Muscle layer of colon (tissue), 2 donors: ENCODE results near the gene CDKN1B.
A peak's percentile ranks its signal among the peaks of the same experiment; 100 is the strongest.

ENCODE experiments used
- H3K27ac ChIP-seq: one replicate; pipeline ENCODE4 v1.7.0; 2013; ENCODE audit warnings: low read depth, mild to moderate bottlenecking, low read length, moderate library complexity
- H3K27me3 ChIP-seq, 2 donors: one replicate each; pipeline ENCODE4 v1.7.0; 2013; ENCODE audit warnings: low read length in 2 of 2, mild to moderate bottlenecking in 2 of 2; ENCODE audit not compliant: insufficient read depth in 2 of 2, control insufficient read depth in 1 of 2
- H3K36me3 ChIP-seq: one replicate; pipeline ENCODE4 v1.7.0; 2013; ENCODE audit warnings: mild to moderate bottlenecking, low read length; ENCODE audit not compliant: insufficient read depth
- H3K4me1 ChIP-seq: one replicate; pipeline ENCODE4 v1.7.0; 2013; ENCODE audit warnings: mild to moderate bottlenecking, low read length; ENCODE audit not compliant: insufficient read depth
- H3K4me3 ChIP-seq, 2 donors: one replicate each; pipeline ENCODE4 v1.7.0; 2013; ENCODE audit warnings: low read length in 2 of 2, low read depth in 1 of 2, mild to moderate bottlenecking in 1 of 2, moderate library complexity in 1 of 2
- H3K9ac ChIP-seq: one replicate; pipeline ENCODE4 v1.7.0; 2013; ENCODE audit warnings: low read length
- H3K9me3 ChIP-seq: one replicate; pipeline ENCODE4 v1.7.0; 2013; ENCODE audit warnings: mild to moderate bottlenecking, low read length
- donor health status: abdominal sarcoma.
- donor health status: Adenocarcinoma of cecum.

Gene CDKN1B

DNA sequence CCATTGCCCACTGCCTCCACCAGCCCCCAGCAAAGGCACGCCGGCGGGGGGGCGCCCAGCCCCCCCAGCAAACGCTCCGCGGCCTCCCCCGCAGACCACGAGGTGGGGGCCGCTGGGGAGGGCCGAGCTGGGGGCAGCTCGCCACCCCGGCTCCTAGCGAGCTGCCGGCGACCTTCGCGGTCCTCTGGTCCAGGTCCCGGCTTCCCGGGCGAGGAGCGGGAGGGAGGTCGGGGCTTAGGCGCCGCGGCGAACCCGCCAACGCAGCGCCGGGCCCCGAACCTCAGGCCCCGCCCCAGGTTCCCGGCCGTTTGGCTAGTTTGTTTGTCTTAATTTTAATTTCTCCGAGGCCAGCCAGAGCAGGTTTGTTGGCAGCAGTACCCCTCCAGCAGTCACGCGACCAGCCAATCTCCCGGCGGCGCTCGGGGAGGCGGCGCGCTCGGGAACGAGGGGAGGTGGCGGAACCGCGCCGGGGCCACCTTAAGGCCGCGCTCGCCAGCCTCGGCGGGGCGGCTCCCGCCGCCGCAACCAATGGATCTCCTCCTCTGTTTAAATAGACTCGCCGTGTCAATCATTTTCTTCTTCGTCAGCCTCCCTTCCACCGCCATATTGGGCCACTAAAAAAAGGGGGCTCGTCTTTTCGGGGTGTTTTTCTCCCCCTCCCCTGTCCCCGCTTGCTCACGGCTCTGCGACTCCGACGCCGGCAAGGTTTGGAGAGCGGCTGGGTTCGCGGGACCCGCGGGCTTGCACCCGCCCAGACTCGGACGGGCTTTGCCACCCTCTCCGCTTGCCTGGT lies at the start of gene CDKN1B:
CDKN1B (plus strand) TSS at position 576 of the 793 bp plus-strand sequence. CDS start 472 bp downstream, outside the sequence.
- Histone ChIP-seq H3K9me3 (no peaks in the 10 kb centered on the region), H3K4me3 (peak within 1 kb of the TSS; percentile 85 to 95), H3K36me3 (peaks cover 26% of the 10 kb centered on the region), H3K9ac (peak within 1 kb of the TSS; percentile 85), H3K27me3 (no peaks in the 10 kb centered on the region), H3K27ac (peak within 1 kb of the TSS; percentile 100), H3K4me1 (peaks cover 49% of the 10 kb centered on the region)

DNA sequence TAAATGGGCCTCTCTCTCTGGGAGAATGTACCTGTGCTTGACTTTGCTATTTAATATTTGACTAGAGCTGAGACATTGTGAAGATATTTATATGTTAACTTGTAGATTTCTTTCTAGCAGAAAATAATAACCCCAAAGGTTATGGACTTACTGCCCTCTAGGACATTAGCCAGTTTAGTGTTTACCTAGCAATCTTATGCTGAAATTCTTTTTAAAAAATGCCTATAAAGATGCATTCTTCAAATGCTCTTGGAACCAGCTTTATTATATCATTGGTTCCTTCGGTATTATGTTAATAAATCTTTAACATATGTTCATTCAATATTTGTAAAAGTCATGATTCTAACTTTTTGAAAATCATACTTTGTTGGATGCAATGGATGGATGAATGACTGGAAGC lies 49.2 kb upstream of the CDKN1B start:
- Histone ChIP-seq H3K4me1 (no peaks in the 10 kb centered on the region), H3K27me3 (no peaks in the 10 kb centered on the region)

DNA sequence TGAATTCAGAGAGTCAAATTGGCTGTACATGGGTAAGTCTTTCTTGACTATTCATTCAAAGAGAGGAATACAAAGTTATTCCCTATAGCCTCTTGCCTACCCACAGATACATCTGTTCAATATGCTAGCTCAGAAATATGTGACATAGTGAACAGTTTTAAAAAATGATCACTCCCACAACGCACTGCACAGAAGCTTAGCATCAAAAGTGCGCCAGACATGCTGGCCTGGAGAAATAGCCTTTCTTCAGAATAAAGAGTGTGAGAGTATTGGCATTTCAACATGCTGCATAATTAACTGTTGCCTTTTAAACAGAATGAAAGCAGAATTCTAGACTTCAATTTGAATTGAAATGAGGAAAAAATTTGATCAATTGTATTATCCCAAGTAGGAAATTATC lies 48.1 kb upstream of the CDKN1B start:
- Histone ChIP-seq H3K27ac (no peak overlapping the region), H3K4me3 (no peak overlapping the region), H3K9me3 (no peaks in the 10 kb centered on the region), H3K36me3 (no peaks in the 10 kb centered on the region), H3K9ac (no peak overlapping the region), H3K27me3 (no peaks in the 10 kb centered on the region), H3K4me1 (no peaks in the 10 kb centered on the region)

More for the DNA sequence above, 49.2 kb upstream of the CDKN1B start:
- Histone ChIP-seq H3K36me3 (no peaks in the 10 kb centered on the region), H3K9me3 (no peaks in the 10 kb centered on the region), H3K27ac (no peak overlapping the region), H3K9ac (no peak overlapping the region), H3K4me3 (no peak overlapping the region)

DNA sequence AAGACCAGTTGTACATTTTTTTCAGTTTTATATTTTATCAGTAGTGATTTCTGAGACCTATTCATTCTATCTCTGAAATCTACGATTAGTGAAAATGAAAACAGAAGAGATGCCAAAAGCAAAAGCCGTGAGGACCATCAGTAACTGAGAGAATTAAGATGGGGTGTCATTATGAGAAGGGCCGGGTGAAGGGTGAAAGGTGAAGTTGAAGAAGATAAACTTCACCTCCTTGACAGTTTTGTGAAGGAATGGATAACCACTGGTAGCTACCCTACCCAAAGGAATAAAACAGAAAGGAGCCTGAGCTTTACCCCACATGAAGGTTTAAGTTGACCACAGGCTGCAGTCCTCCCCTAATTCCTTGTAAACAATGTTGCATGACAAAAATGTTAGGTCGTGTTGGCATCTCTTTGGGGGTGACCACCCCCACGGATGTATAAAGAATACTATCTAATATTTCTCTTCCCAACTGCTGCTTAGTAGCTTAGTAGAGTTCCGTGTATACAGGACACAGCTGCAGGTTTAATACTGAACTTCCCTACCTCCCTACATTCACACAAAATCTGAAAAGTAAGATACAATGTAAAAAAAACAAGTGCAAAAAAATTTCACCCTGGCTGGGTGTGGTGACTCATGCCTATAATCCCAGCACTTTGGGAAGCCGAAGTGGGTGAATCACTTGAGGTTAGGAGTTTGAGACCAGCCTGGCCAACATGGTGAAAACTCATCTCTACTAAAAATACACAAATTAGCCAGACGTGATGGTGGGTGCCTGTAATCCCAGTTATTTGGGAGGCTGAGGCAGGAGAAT lies 45.1 kb upstream of the CDKN1B start:
- no peak overlapping the region for H3K27ac ChIP-seq
- H3K9ac ChIP-seq: no peak overlapping the region
- no peaks in the 10 kb centered on the region for H3K27me3 ChIP-seq
- no peaks in the 10 kb centered on the region for H3K36me3 ChIP-seq
- H3K9me3 ChIP-seq: no peaks in the 10 kb centered on the region
- H3K4me3 ChIP-seq: no peak overlapping the region
- H3K4me1 ChIP-seq: no peaks in the 10 kb centered on the region

DNA sequence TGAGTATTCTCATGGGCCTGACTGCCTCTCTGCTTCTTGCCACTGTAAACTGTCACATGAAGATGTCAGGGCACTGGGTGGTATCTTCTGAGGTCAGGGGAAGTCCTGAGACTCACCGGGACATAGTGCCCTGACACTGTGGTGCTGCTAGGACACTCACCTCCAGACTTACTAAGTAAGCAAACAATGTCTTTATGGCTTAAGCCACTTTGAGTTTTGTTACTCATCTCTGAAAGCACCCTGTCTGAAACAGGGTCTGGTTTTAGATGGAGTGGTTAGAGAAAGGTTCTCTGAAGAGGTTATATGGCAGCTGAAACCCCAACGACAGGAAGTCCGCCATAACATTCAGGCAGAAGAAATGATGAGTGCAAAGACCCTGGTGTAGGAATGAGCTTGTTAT lies 43.9 kb upstream of the CDKN1B start:
- no peak overlapping the region for H3K4me3 ChIP-seq
- no peak overlapping the region for H3K27ac ChIP-seq
- no peaks in the 10 kb centered on the region for H3K9me3 ChIP-seq
- H3K27me3 ChIP-seq: no peaks in the 10 kb centered on the region
- H3K4me1 ChIP-seq: no peaks in the 10 kb centered on the region
- no peak overlapping the region for H3K9ac ChIP-seq
- no peaks in the 10 kb centered on the region for H3K36me3 ChIP-seq

DNA sequence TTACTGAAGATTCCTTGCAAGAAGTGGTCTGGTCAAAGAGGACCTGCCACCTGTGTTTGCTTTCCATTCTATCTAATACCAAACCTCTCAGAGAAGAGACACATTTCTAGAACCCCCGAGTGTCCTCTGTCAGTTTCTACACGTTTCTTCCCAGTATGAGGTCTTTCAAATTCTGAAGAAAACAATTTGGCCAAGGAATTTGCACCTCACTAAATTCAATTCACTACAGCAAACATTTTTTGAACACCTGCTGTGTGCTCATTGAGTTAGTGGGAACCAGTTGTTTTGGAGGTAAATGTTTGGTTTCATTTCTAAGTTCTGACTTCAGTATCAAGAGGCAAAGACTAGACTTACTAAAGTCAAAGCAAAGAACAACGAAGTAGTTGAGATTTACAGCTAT lies 40.6 kb upstream of the CDKN1B start:
- Histone ChIP-seq H3K4me3 (no peak overlapping the region), H3K4me1 (no peaks in the 10 kb centered on the region), H3K9ac (no peak overlapping the region), H3K27ac (no peak overlapping the region), H3K36me3 (no peaks in the 10 kb centered on the region), H3K9me3 (no peaks in the 10 kb centered on the region), H3K27me3 (no peaks in the 10 kb centered on the region)

DNA sequence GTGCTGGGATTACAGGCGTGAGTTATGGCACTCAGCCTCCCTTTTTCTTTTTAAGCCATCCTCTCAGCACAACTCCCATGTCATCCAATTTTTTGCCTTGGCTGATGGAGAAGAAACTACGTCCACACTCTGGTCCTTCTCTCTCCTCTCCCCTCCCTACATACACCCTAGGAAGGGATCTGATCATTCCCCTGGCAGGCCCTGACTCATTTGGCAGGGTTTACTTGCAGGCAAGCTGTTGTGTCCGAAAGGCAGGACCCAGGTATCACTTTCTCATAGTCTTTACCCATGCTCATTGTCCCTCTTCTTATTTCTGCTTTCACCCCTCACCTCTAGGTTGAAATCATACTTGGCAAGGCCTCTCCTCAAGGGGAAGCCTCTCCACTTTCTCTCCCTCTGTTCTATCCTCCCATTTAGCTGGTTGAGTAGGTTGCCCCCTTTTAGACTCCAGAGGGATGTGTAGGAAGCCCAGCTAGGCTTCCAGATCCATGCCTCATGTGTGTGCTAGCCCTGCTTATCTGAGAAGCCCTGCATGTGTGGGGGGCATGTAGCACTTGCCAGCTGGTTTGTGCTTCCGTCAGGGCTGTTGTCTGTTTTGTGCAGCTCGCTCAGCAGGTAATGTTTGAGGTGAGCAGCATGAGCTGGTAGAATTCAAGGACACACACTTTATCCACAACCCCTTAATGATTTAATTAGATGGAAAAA lies 36.0 kb upstream of the CDKN1B start:
- H3K9ac ChIP-seq: no peak overlapping the region
- no peaks in the 10 kb centered on the region for H3K27me3 ChIP-seq
- no peak overlapping the region for H3K4me3 ChIP-seq
- peaks cover 7% of the 10 kb centered on the region for H3K4me1 ChIP-seq
- H3K27ac ChIP-seq: no peak overlapping the region
- H3K9me3 ChIP-seq: no peaks in the 10 kb centered on the region
- H3K36me3 ChIP-seq: no peaks in the 10 kb centered on the region

DNA sequence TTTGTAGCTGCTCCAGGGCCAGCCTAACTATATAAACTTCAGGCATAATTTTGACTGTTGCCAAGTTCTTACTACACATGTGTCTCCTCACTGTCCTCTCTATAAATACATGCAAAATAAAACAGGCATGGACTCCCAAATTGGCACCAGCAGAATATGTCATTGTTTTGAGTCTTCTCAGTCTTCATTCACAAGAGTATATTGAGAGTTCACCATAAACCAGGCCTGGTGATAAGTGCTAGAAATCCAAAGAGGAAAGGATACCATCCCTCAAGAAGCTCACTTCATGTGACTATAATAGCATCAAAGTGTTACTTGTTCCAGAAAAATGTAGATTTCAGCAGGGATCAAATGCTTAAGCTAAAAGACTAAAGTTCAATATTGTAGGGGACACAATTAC lies 34.9 kb upstream of the CDKN1B start:
- Histone ChIP-seq H3K4me1 (peaks cover 7% of the 10 kb centered on the region), H3K9ac (no peak overlapping the region), H3K9me3 (no peaks in the 10 kb centered on the region), H3K36me3 (no peaks in the 10 kb centered on the region), H3K27me3 (no peaks in the 10 kb centered on the region), H3K4me3 (no peak overlapping the region), H3K27ac (no peak overlapping the region)

DNA sequence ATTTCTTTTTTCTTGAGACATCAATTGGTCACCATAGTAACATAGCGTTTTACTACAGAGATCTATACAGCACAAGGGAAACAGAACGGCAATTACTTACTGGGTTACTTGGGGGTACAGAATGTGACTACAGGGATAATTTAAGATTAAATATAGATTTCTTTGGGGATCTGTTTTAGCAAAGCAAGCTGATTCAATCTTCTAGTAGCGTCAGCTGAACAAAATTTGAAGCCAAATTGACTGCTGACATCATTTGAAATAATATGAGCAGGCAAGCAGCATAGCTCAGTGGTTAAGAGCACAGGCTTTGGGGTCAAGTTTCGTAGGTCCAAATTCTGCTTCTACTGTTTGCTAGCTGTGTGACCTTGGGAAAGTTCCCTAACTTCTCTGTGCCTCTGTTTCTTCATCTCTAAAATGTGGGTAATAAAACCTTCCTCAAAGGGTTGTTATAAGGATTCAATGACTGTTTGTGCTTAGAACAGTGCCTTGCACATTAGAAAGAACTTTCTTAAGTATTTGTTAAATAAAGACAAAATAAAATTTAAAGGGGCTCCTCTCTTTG lies 34.0 kb upstream of the CDKN1B start:
- Histone ChIP-seq H3K27me3 (no peaks in the 10 kb centered on the region), H3K4me3 (no peak overlapping the region), H3K4me1 (peaks cover 7% of the 10 kb centered on the region), H3K9me3 (no peaks in the 10 kb centered on the region), H3K9ac (no peak overlapping the region), H3K36me3 (no peaks in the 10 kb centered on the region), H3K27ac (no peak overlapping the region)

DNA sequence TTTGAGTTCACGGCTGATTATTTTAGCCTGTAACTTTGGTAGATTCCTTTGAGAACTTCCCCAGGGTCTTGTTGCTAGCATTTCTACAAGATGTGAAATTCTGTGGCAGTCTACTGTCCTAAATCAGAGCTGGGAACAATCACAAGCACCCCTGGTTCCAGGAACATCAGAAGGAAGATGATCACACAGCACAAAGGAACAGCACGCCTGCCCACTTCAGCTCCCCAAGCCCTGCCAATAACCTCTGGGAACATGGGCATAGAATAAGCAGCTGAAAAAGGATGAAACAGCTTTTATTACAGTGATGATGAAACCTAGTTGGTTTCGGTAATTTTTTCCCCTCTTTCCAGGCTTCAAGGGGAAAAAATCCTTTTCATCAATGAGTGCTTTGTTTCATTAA lies 33.4 kb upstream of the CDKN1B start:
- no peak overlapping the region for H3K9ac ChIP-seq

More for the DNA sequence above, 33.4 kb upstream of the CDKN1B start:
- H3K36me3 ChIP-seq: no peaks in the 10 kb centered on the region
- no peak overlapping the region for H3K4me3 ChIP-seq
- no peaks in the 10 kb centered on the region for H3K27me3 ChIP-seq
- H3K9me3 ChIP-seq: no peaks in the 10 kb centered on the region
- H3K27ac ChIP-seq: no peak overlapping the region
- peaks cover 7% of the 10 kb centered on the region for H3K4me1 ChIP-seq
